ENCODE results near the gene LACRT.

- TF ChIP-seq CTCF (optimal IDR thresholded peaks at IDR 0.05 in 1 of 3, IDR thresholded peaks at IDR 0.05 in 1 of 3, conservative IDR thresholded peaks at IDR 0.05 in 1 of 3; ENCODE audit: extremely low read depth in 1 of 3, insufficient read depth in 2 of 3, low read length in 3 of 3) = no peak
- no peak for TF ChIP-seq EZH2 (IDR thresholded peaks at IDR 0.05; ENCODE audit: low read length)
Observed at GRCh38 chr12:54649825-54650224, 15.1 kb upstream of the LACRT start.

Data from keratinocyte (primary cell).